Activated naive CD4-positive, alpha-beta T cell treated with anti-CD3 and anti-CD28 coated beads, Interleukin-2, amount 50 U/mL, for 16 hours (primary cell): ENCODE data around the gene MST1R.
A peak's percentile ranks its signal among the peaks of the same experiment; 100 is the strongest.
"Not testable (repeated sequence)": the region's sequence is repeated elsewhere in the genome, so short reads cannot be mapped to it uniquely, and the experiment has no call there.

Source experiments
- DNase-seq: peaks from one replicate; pipeline ENCODE4 v3.0.0-alpha.2; 2020

The MST1R gene

GRCh38 chr3:49903451-49904424 lies at the start of gene MST1R:
Gene MST1R, minus strand, starts transcription at chr3:49903873. Its CDS starts 264 bp downstream, at chr3:49903609.
- DNase-seq = peak; percentile 83

DNA sequence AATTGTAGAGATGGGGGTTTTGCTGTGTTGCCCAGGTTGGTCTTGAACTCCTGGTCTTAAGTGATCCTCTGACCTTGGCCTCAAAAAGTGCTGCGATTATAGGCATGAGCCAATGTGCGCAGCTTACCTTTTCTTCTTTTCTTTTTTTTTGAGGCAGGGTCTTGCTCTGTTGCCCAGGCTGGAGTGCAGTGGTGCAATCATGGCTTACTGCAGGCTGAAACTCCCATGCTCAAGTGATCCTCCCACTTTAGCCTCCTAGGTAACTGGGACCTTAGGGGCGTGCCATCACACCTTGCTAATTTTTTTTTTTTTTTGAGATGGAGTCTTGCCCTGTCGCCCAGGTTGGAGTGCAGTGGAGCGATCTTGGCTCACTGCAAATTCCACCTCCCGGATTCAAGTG lies 49.3 kb upstream of the MST1R start:
- DNase-seq = no peak

DNA sequence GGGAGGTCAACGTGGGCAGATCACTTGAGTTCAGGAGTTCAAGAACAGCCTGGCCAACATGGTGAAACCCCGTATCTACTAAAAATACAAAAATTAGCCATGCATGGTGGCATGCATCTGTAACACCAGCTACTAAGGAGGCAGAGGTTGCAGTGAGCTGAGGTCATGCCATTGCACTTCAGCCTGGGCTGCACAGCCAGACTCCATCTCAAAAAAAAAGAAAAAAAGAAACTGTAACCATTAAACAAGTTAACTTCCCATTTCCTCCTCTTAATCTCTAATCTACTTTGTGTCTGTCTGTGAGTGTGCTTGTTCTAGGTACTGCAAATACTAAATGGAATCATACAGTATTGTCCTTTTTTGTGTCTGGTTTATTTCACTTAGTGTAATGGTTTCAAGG lies 39.0 kb upstream of the MST1R start:
- DNase-seq = no peak

GRCh38 chr3:49940667-49941249 lies 37.1 kb upstream of the MST1R start:
- DNase-seq = no peak

DNA sequence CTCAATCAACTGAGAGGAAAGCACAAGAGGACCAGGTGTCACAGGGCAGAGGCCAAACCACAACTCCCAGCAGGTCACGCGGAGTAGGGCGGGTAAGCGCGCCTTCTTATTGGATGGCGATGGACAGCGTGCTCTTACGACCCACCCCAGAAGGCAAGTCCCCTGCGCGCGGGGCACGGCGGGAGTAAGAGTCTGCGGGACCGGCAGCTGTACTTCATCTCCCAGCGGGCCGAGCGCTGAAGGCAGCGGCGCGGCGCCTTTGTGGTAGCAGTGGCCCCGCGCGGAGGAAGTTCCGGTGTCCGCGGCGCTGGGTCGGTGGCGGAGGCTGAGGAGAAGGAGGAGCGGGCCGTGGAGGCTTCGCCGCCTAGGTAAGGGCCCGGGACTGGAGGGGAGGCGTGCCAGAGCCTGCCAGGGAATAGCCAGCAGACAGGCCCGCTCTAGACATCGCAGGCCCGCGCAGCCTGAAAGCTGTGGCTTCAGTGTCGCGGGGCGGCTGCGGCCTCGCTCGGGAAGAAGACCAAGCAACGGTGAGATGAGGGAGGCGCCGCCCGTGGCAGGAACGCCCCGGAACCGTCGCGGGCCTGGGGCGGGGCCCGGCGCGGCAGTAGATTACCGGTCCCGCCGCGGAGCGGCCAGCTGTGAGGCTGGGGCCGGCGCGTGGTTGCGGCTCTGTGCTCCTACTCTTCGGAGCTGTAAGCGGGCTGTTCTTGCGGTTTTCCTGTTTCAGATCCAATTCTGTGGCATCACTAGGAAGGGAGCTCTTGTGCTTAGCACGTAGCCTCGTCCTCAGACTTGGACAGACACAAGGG lies 36.4 kb upstream of the MST1R start, which contains the start of gene RBM6:
RBM6 (plus strand) TSS at position 293 of the 809 bp plus-strand sequence. CDS start 22,492 bp downstream, outside the sequence.
- peak; percentile 95 for DNase-seq

GRCh38 chr3:49937090-49937489 lies 33.4 kb upstream of the MST1R start:
- DNase-seq = no peak

DNA sequence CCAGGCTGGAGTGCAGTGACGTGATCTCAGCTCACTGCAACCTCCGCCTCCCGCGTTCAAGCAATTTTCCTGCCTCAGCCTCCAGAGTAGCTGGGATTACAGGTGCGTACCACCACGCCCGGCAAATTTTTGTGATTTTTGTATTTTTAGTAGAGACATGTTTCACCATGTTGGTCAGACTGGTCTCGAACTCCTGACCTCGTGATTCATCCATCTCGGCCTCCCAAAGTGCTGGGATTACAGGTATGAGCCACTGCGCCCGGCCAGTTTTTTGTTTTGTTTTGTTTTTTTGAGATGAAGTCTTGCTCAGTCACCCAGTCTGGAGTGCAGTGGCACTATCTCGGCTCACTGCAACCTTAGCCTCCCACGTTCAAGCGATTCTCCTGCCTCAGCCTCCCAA lies 28.6 kb upstream of the MST1R start:
- not testable (repeated sequence) for DNase-seq

- DNase-seq = no peak
Measured at GRCh38 chr3:49930922-49931321, 27.2 kb upstream of the MST1R start.

- DNase-seq = no peak
Measured at GRCh38 chr3:49930168-49930690, 26.6 kb upstream of the MST1R start.

DNA sequence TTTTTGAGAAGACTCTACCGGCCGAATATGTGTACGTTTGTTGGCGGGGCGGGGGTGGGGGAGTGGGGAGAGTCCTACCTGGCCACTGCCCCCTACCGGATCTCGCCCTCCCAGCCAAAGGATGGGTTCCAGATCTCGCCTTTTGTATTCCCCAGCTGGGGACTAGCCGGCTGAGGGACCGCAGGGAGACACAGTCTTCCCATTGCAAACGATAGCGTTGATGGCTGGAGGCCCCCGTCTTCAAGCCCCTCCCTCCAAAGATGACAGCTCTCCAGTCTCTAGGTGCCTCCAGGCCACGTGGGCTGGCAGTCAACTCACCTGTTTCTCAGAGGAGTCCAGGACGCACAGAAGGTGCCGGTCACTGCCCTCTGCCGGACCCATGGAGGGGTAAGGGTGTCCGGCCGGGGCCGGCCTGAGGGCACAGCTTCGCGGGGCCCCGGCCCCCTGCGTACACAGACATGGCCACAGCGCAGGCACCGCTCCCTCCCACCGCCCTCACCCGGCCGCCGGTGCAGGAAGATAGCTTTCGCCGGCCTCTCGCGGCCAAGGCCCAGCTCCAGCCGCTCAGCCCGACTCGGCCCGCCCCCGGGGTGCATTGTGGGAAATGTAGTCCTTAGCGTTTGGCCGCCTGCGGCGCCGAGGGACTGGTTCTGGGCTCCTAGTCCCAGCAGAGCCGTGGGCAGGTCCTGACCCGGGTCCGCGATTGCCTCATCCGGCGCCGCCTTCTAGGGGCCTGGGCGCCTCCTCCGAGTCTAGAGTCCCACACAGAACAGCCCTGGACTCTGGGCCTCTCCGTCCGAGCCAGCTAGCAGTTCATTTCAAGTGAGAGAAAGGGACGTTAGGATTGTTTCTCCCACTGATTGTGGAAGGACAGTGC lies 25.9 kb upstream of the MST1R start, which contains the start of gene MON1A:
MON1A (minus strand) TSS at position 521 of the 877 bp plus-strand sequence. CDS start 16,465 bp downstream, outside the sequence.
- peak; percentile 86 for DNase-seq

DNA sequence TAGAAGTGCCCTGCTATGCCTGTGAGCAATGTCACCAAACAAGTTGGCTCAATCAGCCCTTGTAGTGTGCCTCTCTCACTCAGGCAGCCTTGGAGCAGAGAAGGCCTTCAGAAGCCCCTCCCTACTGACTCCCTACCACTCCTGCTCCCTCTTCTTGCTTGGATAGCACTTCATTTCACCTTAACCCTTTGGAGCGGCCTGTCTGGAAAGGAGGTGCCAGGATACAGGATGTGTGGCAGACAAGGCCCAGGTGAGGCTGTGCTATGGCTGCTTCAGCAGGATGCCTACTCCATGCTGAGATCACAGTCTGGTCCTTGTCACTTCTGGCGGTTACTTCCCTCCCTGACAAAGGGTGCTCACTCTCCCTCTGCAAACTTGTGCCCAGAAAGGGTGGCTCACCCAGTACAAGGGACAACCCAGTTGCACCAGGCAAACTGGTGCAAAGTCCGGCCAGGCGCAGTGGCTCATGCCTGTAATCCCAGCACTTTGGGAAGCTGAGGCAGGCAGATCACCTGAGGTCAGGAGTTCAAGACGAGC lies 24.9 kb upstream of the MST1R start:
- DNase-seq = no peak

DNA sequence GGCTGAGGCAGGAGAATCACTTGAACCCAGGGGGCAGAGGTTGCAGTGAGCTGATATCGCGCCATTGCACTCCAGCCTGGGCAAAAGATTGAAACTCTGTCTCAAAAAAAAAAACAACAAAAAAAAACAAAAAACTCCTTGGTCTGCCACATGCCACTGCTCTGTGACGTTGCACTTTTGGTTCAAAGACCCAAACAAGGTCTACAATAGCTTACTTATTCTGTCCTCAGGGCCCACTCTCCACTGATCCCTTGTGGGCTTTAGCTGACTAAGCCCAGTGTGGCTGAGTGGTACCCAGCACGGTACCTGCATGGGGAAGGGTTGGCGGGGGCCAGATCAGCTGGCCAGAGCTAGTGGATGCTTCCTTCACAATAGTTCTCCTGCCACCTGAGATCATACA lies 24.1 kb upstream of the MST1R start:
- DNase-seq = no peak

DNA sequence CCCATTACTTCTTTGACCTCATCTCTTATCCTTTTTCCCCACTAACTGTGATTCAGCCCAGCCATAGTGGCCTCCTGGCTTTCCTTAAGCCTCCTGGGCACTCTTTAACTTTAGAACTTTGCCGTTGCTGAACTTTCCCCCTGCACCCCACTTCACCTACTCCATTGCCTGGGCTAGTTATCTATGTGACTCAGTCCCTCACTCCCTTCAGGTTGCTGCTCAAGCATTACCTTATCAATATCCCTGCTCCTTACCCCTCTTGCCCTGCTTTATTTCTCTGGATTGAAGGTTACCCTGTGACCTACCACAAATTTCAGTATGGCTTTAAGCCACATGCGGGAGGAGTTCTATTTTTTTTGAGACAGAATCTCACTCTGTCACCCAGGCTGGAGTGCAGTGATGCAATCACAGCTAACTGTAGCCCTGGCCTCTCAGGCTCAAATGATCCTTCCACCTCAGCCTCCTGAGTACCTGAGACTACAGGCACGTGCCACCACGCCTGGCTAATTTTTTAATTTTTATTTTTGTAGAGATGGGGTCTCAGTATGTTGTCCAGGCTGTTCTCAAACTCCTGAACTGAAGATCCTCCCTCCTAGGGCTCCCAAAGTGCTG lies 22.6 kb upstream of the MST1R start:
- no peak for DNase-seq

- no peak for DNase-seq
Measured at GRCh38 chr3:49925485-49925884, 21.8 kb upstream of the MST1R start.

- DNase-seq = no peak
Measured at GRCh38 chr3:49924683-49925082, 21.0 kb upstream of the MST1R start.

DNA sequence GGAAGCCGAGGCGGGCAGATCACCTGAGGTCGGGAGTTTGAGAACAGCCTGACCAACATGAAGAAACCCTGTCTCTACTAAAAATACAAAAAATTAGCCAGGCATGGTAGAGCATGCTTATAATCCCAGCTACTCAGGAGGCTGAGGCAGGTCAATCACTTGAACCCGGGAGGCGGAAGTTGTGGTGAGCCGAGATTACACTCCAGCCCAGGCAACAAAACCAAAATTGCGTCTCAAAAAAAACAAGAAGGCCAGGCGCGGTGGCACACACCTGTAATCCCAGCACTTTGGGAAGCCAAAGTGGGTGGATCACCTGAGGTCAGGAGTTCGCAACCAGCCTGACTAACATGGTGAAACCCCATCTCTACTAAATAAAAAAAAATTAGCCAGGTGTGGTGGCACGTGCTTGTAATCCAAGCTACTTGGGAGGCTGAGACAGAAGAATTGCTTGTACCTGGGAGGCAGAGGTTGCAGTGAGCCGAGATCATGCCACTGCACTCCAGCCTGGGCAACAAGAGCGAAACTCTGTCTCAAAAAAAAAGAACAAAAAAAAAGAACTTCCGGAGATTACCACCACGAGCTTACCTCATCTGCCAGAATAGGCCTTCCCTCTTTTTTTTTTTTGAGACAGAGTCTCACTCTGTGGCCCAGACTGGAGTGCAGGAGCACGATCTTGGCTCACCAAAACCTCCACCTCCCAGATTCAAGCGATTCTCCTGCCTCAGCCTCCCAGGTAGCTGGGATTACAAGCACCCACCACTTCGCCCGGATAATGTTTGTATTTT lies 14.3 kb upstream of the MST1R start:
- not testable (repeated sequence) for DNase-seq

DNA sequence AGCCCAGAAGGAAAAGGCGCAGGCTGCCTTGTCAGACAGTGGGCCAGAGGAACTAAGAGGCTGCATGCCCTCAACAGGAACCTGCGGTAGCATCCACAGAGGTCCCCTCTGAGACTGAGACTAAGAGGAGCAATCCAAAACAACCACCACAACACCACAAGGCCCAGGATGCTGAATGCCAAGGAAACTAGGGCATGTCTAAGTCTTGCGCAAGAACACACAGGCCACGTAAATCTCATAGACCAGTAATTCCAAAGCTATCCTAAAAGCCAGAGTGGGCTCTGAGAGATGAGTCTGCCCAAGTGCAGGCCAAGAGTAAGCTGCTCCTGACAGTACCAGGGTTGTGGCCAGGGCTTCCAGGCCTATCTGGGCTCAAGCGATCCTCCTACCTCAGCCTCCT lies 13.0 kb upstream of the MST1R start:
- no peak for DNase-seq

DNA sequence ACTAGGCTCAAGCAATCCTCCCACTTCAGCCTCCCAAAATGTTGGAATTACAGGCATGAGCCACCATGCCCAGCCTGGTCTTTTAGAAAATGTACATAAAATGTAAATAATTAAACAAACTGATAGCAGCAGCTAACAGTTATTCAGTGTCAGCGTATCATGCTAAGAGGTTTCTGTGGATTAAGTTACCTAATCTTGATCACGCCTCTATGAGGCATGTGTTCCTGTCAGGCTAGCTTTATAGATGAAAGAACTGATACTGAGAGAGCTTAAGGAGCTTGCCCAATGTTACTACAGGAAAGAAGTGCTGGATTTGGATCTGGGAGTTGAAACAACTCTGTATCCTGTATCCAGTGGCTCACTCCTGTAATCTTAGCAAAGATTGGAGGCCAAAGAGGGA lies 11.2 kb upstream of the MST1R start:
- no peak for DNase-seq

GRCh38 chr3:49912881-49913281 lies 9.2 kb upstream of the MST1R start:
- no peak for DNase-seq

- no peak for DNase-seq
Measured at GRCh38 chr3:49911611-49912010, 7.9 kb upstream of the MST1R start.
